Non-pigmented ciliary epithelial cell (primary cell): Measurements from ENCODE around the gene SMIM12.
A peak's percentile ranks its signal among the peaks of the same experiment; 100 is the strongest.
"Not testable (repeated sequence)": the region's sequence is repeated elsewhere in the genome, so short reads cannot be mapped to it uniquely, and the experiment has no call there.

Source experiments
- DNase-seq: peaks from one replicate; pipeline ENCODE4 v3.0.0-alpha.2; 2010; ENCODE audit warnings: low read depth

SMIM12 gene

GRCh38 chr1:34843392-34844251 is 15.9 kb downstream of the SMIM12 start:
- no peak for DNase-seq

- DNase-seq = no peak
These were observed 16.6 kb downstream of the SMIM12 start for GRCh38 chr1:34842952-34843371.

- DNase-seq = no peak
These were observed 17.5 kb downstream of the SMIM12 start for GRCh38 chr1:34842073-34842472.

- no peak for DNase-seq
These were observed 19.1 kb downstream of the SMIM12 start for GRCh38 chr1:34840426-34840825.

GRCh38 chr1:34839526-34840305 is 19.8 kb downstream of the SMIM12 start:
- no peak for DNase-seq

GRCh38 chr1:34833711-34834110 is 25.8 kb downstream of the SMIM12 start:
- no peak for DNase-seq

DNA sequence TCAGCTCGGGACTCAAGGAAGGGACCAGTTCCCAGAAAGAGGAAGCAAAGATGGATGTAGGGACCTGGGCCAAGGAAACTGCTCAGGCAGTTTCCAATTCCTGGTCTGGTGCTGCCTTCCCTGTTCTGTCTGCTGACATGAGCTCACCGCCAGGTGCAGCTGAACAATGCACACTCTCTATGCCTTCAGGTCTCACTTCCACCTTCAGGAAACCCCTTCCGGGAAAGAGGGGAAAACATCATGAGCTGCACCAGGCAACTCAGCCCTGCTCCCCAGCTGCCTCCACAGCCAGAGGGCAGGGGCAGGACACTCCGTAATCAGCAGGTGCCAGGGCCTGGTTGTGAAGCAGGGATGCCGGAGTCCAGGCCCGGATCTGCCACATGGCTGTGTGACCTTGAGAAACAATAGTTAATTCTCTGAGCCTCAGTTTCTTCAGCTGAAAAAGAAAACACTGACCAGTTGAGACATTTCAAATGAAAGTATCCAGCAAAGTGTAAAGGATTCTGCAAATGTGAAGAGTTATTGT is 27.8 kb downstream of the SMIM12 start:
- no peak for DNase-seq

GRCh38 chr1:34829250-34829649 is 30.3 kb downstream of the SMIM12 start:
- DNase-seq = no peak

GRCh38 chr1:34828611-34829010 is 30.9 kb downstream of the SMIM12 start:
- DNase-seq = no peak

GRCh38 chr1:34827341-34827941 is 32.1 kb downstream of the SMIM12 start:
- DNase-seq = no peak

GRCh38 chr1:34825455-34826091 is 34.0 kb downstream of the SMIM12 start:
- DNase-seq = no peak

DNA sequence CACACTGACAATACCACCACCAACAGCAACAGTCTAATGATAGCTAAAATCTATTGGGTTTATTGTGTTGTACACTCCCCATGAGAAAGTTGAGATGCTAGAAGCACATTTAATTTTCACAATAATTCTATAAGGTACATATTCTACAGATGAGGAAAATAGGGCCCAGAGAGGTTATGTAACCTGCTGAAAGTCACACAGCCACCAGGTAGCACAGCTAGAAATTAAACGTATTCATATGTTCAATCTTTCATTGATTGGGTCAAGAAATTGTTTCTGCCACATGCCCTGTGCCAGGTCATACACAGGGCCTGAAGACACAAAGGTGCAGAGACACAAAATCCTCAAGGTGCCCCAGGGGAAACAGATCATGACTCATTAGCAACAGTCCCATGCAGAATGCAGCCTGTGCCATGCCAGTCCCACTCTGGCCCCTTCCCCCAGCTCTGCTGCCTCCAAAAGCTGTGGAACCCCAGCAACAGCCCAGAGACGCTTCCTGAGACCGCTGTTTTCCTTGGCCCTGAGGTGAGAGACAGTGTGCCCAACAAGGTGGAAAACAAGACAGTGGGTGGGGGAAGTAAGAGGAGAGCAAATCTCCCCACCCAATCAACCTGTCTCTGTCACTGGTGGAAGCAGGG is 34.6 kb downstream of the SMIM12 start:
- no peak for DNase-seq

DNA sequence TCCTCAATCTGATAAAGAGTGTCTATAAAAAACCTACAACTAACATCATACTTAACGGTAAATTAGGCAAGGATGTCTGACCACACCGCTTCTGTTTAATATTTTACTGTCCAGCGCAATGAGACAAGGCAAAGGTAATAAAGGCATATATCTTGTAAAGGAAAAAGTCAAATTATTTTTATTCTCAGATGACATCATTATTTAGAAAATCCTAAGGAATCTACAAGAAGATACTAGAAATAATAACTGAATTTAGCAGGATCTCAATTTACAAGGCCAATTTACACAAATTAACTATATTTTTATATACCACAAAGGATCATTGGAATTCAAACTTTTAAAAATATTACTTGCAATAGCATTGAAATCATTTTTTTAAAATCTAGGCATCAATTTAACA is 37.3 kb downstream of the SMIM12 start:
- no peak for DNase-seq

GRCh38 chr1:34818862-34819261 is 40.7 kb downstream of the SMIM12 start:
- not testable (repeated sequence) for DNase-seq

- DNase-seq = no peak
These were observed 42.8 kb downstream of the SMIM12 start for GRCh38 chr1:34816778-34817177.

GRCh38 chr1:34816332-34816731 is 43.2 kb downstream of the SMIM12 start:
- no peak for DNase-seq

DNA sequence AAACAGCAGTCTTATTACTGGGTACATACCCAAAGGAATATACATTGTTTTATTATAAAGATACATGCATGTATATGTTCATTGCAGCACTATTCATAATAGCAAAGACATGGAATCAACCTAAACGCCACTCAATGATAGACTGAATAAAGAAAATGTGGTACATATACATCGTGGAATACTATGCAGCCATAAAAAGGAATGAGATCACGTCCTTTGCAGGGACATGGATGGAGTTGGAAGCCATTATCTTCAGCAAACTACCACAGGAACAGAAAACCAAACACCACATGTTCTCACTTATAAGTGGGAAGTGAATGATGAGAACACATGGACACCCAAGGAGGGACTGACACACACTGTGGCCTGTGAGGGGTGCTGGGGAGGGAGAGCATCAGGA is 48.8 kb downstream of the SMIM12 start:
- DNase-seq = not testable (repeated sequence)

DNA sequence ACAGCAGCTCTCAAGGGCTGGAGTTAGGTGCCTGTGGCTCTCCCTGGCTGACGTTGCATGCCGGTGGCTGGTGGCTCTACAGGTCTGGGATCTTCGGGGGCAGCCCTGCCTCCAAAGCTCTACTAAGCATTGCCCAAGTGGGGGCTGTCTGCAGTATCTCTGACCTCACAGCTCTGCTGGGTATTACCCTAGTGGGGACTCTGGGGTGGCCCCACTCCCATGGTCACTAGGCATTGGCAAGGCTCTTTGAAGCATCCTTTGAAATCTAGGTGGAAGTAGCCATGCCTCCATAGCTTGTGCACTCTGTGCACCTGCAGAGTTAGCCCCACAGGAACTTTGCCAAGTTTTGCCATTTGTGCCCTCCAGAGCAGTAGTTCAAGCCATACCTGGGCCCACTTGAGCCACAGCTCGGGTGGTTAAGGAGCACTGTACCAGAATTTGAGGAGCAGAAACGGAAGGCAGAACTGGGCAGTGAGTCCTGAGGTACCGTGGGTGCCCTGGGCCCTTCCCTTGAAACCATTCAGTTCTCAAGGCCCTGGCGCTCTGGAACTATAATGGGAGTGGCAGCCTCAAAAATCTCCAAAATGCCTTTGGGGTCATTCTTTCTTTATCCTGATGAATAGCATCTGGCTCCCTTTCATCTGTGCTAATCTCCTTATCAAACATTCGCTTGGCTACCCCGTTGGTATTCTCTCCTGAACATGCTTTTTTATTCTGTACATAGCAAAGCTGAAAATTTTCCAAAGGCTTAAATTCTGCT is 51.3 kb downstream of the SMIM12 start:
- no peak for DNase-seq

GRCh38 chr1:34806396-34806795 is 53.2 kb downstream of the SMIM12 start:
- peak; percentile 17 for DNase-seq

- DNase-seq = no peak
These were observed 55.8 kb downstream of the SMIM12 start for GRCh38 chr1:34803770-34804169.
